Cerebellar nuclear complex (tissue), 1 donor: ENCODE measurements around the gene MCM3AP.
"Not testable (repeated sequence)": the region's sequence is repeated elsewhere in the genome, so short reads cannot be mapped to it uniquely, and the experiment has no call there.

ENCODE experiments used
- DNase-seq, 2 experiments: peaks; one replicate each; lab custom pipeline; 2025; lab: John Stamatoyannopoulos, UW

The MCM3AP gene

DNA sequence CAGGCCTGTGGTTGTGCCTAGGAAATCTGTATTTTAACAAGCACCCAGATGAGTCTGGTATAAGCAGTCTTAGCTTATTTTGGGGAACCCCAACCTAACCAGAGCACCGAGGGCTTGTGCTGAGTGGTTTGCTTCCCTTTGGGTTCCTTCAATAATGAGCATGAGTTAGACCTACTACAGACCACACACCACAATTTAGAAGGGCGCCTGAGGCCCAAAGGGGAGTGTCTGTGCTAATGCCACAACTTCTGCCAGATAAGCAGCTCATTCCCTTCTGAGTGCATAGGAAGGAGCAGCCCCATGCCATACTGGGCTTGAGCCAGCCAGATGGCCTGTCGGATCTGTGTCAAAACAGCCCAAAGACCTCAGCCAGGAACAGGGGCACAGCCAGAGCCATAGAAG lies 41.5 kb downstream of the MCM3AP start:
- DNase-seq: no peak

DNA sequence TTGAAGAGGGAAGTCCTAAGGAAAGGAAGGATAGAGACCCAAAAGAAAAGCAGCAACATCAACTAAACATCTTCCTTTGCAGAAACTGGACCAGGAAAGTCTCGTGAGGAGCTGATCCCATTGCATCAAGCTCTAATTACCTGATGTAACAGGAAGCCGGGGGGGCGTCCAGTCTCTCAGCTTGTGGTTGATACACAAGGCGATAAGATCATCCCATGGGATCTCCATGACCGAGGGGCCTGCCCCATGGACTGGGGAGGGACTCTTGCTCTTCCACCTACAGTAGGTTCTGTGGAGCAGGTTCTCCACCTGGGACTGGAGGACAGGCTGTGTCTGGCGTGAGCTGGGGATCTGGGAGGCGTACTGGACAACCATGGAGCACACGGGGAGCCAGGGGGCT lies 42.1 kb downstream of the MCM3AP start:
- DNase-seq: no peak

DNA sequence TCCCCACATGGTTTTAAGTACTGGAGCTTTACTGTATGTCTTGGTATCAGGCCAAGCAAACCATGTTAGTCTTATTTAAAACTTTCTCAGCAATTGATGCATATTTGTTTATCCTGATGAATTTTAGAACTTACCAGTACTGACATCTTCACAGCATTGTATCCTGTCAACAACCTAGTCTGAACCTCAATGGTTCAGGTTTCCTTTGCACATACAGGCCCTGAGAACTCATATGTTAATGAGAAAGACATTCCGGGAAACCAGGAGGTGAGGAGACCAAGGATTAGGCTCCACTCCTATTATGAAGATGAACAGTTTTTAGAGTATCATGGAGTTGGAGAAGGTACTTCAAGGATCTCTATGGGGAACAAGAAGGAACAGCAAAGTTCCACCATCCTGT lies 43.8 kb downstream of the MCM3AP start:
- DNase-seq: not testable (repeated sequence)

DNA sequence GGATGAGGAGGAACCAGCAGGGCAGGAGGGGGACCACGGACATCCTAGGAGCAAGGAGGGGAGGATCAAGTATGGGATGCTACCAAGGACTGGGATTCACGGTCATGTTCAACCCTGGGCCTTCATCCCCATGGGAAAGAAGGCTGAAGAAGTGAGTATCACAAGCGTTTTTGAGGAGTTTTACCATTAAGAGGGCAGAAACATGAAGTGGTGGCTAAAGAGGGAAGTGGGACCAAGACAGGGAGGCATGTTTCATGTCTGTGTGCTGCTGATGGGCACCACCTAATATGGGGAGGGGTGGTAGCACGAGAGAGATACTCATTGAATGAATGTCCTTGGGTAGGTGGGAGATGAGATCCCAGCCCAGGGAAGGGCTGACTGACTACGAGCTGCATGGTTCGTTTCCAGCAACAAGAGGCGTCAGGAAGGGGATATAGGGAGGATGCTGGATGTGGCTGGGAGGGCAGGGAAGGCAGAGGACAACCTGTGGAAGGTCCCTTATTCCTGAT lies 45.5 kb downstream of the MCM3AP start:
- no peak for DNase-seq

DNA sequence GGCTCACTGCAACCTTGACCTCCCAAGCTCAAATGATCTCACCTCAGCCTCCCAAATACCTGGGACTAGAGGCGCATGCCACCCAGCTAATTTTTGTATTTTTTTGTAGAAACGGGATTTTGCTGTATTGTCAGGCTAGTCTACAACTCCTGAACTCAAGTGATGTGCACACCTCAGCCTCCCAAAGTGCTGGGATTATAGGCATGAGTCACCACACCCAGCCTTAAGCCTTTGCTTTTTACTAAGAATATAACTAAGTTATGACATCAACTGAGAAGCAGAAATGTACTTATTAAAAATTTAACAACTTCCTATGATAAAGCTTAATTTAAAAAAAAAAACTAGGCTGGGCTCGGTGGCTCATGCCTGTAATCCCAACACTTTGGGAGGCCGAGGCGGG lies 47.9 kb downstream of the MCM3AP start:
- DNase-seq: no peak

DNA sequence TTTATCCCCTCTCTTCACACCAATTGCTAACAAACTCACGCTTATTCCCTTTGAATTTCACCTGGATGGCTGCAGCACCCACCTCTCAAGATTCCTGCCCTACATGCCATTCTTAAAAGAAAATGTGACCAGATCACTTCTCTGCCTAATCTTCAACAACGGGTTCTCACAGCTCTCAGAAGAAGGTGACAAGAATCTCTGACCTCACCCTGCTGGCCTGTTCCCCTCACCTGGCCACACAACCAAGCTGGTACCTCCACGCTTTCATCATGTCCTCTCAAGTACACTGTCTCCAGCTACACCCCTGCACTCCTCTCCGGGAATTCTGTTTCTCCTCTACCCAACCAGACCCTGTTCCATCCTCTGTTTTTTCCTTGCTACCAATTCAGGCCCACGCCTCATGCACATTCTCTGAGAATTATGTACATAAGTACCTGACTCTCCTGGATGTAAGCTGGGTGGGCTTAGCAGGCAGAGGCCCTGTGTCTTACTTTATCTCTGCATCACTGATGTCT lies 50.9 kb downstream of the MCM3AP start:
- no peak for DNase-seq

DNA sequence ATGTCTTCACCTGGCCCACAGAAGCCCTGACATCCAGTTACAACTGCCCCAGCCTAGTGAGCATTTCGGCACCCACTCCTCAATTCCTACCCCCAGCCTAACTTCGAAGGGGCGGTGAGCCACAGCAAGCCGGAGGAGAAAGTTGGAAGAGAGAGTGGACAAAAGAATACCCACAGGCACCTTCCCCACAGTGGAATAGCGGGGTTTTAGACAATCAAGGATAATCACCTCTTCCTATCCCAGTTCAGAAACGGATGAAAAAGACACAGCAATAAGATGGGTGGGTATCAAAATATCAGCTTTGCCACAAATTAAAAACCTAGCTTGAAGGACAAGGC lies 55.5 kb downstream of the MCM3AP start:
- DNase-seq: no peak

DNA sequence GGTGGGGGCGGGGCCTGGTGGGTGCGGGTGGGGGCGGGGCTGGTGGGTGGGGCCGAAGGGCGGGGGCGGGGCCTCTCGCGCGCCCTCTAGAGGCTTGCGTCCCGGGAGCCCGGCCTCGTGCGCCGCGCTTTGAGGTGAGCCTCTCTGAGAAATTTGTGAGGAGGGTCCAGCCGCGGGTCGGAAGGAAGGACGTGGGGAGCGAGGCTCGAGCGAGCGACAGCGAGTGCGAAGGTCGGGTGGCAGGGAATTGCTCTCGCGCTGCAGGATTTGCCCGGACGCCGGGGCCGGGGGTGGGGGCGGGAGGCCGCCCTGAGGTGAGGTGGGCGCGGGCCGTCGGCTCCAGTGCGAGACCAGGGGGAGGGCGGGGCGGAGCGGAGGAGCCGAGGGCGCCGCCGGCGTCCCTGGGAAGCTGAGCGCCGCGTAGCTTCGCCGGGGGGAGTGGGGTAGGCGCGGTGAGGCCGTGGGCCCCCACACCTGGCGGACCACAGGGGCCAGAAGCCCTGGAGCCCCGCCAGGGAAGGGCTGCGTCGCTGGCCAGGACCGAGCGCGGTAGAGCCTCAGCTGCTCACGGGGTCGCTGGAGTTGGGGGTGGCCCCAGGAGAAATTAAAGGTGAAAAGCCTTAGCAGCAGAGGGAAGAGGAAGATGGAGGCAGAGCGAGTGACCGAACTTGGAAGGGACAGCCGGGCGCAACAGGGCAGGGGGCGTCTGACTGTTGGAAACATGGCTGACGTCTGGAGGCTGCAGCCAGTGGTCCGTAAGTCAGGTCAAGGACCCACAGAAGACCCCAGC lies 56.1 kb downstream of the MCM3AP start:
- DNase-seq: no peak

DNA sequence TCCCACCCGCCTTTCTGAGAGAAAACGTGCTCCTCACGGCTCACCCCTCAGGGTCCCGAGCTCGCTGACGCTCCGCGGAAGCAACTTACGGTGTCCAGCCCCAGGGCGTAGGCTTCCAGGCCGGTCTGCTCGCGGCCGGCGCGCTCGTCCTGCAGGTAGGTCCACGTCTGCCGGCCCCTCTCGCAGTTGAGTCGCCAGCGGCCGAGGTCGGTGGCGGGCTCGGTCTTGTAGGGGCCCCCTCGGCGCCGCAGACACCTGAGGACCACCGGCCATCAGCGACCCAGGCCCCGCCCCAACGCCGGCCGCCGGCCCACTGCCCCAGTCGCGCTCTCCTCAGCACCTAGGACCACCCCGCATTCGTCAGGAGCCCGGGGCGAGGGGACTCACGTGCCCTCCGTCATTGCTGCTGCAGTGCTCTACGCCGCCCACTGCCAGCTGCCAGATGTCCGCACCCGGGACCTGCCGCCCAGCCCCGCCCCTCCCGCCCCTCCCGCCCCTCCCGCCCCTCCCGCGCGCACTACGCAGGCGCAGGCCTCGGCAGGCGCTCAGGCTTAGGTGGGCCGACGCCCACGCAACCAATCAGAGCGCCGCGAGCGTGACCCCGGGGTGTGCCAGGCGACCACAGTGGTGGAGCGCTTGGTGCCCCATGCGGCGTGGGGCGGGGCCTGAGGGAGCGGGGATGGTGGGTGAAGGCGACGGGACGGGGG lies 56.9 kb downstream of the MCM3AP start, which contains the start of gene LSS:
Gene LSS, minus strand, starts transcription at position 430 of the 707 bp plus-strand sequence. Its CDS starts 29 bp downstream, at position 401.
- DNase-seq: peak; percentile 62 to 67

DNA sequence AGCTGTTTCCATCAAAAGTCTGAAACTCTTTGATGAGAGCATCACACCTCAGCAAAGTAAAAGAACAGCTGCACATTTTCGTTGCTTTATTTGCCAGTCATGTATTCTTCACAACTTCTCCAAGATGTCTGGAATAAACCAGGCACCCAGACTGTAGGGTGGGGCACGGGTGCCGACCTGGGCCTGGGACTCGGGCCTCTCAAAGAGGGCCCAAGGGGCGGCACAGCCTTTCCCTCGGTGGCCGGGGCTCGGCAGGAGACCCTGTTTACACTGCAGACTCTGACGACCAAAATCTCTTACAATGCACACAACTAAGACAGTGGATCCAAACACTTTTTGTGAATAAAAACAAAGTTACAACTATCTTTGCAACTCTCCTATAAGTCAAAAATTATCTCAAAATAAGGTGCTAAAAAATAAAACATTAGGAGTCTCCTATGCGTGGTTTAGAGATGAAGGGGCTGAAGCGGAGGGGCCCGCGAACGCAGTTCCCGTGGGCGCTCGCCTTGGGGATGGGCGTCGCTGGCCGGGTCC lies 57.5 kb downstream of the MCM3AP start:
- no peak for DNase-seq

DNA sequence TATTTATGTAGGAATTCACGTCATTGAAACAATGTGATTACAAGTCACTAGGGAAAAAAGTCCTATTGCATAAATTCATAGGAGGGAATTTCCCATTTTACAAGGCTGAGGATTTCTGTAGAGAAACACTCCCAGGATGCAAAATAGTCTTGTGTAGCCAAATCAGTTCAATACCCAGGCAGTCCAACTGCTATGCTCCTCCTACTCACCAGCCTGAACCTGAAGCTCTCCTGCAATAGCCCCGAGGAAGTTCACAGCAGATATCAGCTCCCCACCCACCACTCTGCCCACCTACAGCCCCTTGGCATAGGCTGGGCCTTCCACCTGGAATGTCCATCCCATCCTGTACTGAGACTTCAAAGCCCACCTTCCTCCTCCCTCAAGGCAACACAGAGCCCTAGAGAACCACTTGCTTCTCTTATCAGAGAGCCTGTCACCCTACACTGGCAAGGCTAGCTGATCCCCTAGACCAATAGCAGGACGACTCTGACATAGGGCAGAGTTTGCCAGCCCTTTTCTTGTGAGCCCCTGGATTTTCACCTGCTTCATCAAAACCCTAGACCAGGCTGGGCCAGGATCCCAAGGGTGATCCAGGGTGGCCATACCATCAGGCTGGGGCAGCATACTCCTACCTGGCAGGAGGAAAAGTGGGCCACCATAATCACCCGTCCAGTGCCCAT lies 58.4 kb downstream of the MCM3AP start:
- DNase-seq: no peak

DNA sequence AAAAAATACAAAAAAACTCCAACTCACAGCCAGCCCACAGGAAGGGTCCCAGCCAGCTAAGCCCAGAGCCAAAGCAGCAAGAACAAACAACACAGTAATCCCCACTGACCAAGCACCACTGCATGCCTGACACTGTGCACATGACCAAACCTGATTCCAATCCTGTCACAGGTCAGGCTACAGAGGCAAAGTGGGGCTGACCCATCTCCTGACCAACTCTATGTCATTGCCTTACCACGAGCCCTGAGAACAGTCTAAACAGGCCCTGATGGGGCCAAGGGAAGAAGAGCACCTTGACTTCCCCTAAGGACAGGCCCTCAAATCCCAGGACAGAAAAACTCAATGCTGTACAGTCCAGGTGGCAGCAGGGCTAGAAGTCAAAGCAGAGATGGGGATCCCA lies 59.3 kb downstream of the MCM3AP start:
- no peak for DNase-seq

DNA sequence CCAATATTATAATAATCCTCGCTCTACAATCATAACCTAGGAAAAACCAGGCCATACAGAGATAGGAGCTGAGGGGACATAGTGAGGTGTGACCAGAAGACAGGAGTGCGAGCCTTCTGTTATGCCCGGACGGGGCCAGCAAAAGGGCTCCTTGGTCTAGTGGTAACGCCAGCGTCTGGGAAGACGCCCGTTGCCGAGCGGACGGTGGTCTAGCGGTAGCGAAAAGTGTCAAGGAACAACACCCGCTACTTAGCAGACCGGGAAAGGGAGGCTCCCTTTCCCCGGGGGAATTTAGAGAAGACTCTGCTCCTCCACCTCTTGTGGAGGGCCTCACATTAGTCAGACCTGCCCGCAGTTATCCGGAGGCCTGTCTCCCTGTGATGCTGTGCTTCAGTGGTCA lies 61.8 kb downstream of the MCM3AP start:
- DNase-seq: not testable (repeated sequence)

DNA sequence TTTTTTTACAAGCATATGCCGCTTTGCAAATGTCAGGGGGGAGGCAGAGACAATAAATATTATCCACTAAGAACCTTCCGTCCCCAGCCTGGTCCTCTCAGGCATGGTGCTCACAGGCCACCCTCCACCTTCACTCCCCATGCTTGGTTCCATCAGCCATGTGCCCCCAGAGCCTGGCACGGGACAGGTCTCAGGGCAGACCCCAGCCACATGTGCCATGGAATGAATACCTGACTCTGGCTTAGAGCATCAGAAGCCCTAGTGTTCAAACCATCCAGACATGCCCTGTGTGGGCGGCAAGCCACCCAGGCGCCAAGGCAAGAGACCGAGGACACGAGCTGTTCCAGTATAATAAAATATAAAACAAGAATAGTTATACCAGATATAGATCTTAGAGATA lies 62.2 kb downstream of the MCM3AP start:
- no peak for DNase-seq

DNA sequence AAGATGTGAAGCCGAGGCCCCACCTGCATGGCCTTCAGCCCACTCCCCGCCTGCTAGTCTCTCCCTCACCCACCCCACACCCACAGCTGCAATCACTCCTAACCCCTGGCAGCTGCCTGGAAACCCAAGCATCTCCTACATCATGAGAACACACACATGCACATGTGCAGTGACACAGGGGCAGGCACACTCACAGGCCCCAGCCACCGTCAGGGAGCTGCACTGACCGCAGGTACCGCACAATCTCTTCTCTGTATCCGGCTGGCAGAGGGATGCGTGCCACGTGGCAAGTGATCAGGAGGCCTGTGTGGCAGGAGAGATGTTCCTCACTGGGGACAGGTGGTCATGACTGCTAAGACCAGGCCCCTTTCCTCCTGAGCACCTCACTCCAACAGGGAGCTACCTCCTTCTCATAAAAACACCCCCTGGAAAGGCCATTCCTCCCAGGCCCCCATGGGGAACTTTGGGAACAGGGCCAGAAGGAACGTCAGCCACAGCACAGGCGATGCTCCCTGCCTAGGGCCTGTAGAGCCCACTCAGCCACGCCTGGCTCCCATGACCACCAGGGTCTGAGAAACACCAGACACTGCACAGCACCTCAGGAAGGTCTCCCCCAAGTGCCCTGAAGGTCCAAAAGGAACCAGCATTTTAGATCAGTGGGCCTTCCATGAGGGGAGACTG lies 62.8 kb downstream of the MCM3AP start:
- DNase-seq: no peak

DNA sequence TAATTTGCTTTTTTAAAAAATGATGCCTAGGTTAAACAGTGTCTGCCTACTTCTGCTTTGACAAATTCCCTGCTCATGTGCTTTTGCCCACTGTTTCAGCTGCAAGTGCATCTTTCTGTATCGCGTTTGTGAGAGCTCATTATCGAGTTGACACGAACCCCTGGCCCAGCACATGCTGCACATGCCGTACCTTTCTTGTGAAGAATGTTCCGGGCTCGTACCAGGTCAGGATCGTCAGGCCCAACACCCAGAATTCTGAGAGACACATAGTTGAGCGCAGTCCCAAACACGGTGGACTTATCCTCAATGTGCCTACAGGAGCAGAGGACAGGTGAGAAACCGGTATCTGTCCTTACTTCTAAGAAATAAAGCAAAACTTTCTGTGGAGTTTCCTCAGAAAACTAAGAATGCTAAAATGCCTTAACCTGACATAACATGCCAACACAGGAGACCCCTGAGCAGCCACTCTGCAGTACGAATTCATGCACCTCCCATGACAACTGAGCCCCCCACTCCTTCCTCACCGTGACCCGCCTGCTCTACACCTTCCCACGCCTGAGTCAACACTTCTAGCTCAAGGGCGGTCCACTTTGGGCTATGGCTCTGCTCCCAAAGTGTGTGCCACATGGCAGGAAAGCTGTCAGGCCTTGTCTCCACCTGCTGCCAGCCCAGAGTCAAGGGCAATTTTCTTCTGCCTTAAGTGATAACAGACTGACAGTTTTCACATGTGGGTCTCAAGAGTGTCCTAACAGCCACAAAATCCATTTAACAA lies 63.6 kb downstream of the MCM3AP start:
- no peak for DNase-seq

DNA sequence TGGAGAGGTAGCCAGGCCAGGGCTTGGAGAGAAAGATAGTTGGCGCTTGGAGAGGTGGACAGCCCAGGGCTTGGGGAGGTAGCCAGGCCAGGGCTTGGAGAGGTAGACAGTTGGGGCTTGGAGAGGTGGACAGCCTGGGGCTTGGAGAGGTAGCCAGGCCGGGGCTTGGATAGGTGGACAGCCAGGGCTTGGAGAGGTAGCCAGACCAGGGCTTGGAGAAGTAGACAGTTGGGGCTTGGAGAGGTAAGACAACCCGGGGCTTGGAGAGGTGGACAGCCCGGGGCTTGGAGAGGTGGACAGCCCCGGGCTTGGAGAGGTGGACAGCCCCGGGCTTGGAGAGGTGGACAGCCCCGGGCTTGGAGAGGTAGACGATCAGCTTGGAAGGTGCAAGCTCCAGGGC lies 64.6 kb downstream of the MCM3AP start:
- no peak for DNase-seq

DNA sequence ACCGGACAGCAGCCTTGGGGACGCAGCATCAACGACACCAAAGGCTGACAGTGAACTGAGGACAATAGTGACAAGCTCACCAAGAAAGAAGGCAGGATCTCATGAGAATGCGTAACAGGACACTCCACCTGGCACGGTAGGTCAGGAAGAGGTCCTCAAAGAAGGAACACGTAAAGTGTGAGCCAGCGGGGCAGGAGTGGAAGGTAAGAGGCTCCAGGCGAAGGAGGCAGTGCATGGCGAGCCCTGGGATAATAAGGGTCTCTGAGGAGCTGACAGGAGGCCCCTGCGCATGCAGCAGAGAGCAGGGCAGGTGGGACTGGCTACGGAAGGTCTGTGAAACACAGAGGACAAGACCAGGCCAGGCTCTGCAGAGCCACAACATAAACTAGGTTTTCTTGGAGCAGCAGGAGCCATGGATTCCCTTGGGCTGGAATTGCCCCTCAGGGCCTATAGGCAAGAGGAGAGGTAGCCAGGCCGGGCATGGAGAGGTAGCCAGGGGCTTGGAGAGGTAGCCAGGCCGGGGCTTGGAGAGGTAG lies 65.1 kb downstream of the MCM3AP start:
- DNase-seq: no peak

DNA sequence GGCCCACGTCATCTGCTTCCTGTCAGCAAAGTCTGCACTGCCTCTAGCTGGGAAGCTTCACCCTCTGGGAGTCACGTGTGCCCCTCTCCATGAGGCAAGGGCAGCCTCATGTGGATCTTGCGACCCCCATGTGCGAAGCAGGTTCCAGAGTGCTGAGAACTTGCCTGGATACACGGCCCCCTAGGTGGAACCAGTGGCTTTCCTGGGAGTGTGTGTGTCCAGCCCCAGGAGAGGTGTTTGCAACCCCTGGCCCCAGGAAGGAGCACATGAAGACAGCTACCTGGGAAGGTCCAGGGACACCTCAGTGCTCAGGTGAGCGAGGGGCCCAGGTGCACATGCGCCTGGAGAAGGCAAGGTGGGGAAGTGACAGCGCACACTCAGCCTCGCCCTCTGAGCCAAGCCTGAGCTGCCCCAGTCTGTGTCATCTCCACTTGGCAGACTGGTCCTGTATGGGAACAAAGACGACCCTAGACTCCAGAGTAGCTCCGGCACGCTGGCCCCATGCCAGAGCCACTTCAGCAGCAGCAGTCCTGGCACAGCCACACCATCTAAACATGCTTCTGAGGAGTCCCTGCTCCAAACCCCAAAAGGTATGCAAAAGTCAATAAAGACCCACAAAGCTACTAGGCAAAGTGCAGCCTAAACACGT lies 65.7 kb downstream of the MCM3AP start:
- DNase-seq: no peak
